PC-3 (cell line): ENCODE measurements around the gene LITAF.

Experiments used
- CTCF ChIP-seq: fragments of 300-600 bp; sonication (generic); conservative IDR thresholded peaks from 2 replicates; pipeline ENCODE4 v1.5.1; 2017; ENCODE audit warnings: antibody characterized with exemption, low read depth, mild to moderate bottlenecking, low read length
- EZH2 ChIP-seq: fragments of 300-600 bp; sonication (generic); IDR thresholded peaks from one replicate; pipeline ENCODE4 v1.6.1; 2017; ENCODE audit warnings: antibody characterized with exemption, mild to moderate bottlenecking, low read length; ENCODE audit not compliant: unreplicated experiment
- EZH2phosphoT487 ChIP-seq: fragments of 300-600 bp; sonication (generic); IDR thresholded peaks from 2 replicates; pipeline ENCODE4 v1.6.1; 2018; ENCODE audit warnings: mild to moderate bottlenecking, antibody characterized with exemption, low read length, borderline replicate concordance

GRCh38 chr16:11524098-11524760 is 62.5 kb downstream of the LITAF start:
- TF ChIP-seq CTCF (no peak), EZH2 (no peak), EZH2phosphoT487 (no peak)
